Measurements from ENCODE around the gene ANAPC15. TPM values are rescaled to one million over a fixed set of nuclear protein-coding genes. Genes with fewer than 3 reads are reported as not detected.
"Not testable (repeated sequence)": the region's sequence is repeated elsewhere in the genome, so short reads cannot be mapped to it uniquely, and the experiment has no call there.

Gene ANAPC15
- polyA plus RNA-seq, 3 donors = 92.6 to 112 (median 94.8) TPM

- H3K4me3 Mint-ChIP-seq = no peak overlapping the region
- H3K27me3 Mint-ChIP-seq (ENCODE audit: low read depth in 3 of 3) = peaks cover 3 to 12% (median 9%) of the 10 kb centered on the region in 3 donors
- H3K4me2 ChIP-seq (replicated peaks; ENCODE audit: extremely low read depth, low read length, poor library complexity, severe bottlenecking) = no peak overlapping the region
- intact Hi-C loops (cut with micrococcal nuclease) = no loop called here
- H3K9me3 Mint-ChIP-seq = peaks cover 0 to 2% (median 0%) of the 10 kb centered on the region in 7 donors
- H3K79me2 ChIP-seq (ENCODE audit: insufficient read depth, low read length) = no peaks in the 10 kb centered on the region
- no peaks in the 10 kb centered on the region for H3K4me1 Mint-ChIP-seq
- H4K20me1 ChIP-seq (ENCODE audit: insufficient read depth, low read length) = no peaks in the 10 kb centered on the region
- WGBS (ENCODE audit: insufficient coverage) = 80% methylated on average over 1 of the region's 3 CpGs
- no peak overlapping the region for H3K27ac Mint-ChIP-seq
- H3K9me3 ChIP-seq (replicated peaks in 1 of 2; ENCODE audit: control insufficient read depth in 1 of 2, insufficient read depth in 1 of 2, low read length in 2 of 2) = no peaks in the 10 kb centered on the region
- no peaks in the 10 kb centered on the region for H3K27me3 ChIP-seq (ENCODE audit: control insufficient read depth in 2 of 2, insufficient read depth in 2 of 2, low read length in 2 of 2)
- H3K9ac ChIP-seq (ENCODE audit: insufficient read depth, low read length, poor library complexity, severe bottlenecking) = no peak overlapping the region
- no peak overlapping the region for H3K4me3 ChIP-seq (replicated peaks in 1 of 3; ENCODE audit: low read depth in 2 of 3, low read length in 3 of 3)
- no peak overlapping the region for H3K27ac ChIP-seq (ENCODE audit: low read depth in 1 of 2, low read length in 2 of 2)
- no peak for DNase-seq
- TF ChIP-seq, protein P1, sequence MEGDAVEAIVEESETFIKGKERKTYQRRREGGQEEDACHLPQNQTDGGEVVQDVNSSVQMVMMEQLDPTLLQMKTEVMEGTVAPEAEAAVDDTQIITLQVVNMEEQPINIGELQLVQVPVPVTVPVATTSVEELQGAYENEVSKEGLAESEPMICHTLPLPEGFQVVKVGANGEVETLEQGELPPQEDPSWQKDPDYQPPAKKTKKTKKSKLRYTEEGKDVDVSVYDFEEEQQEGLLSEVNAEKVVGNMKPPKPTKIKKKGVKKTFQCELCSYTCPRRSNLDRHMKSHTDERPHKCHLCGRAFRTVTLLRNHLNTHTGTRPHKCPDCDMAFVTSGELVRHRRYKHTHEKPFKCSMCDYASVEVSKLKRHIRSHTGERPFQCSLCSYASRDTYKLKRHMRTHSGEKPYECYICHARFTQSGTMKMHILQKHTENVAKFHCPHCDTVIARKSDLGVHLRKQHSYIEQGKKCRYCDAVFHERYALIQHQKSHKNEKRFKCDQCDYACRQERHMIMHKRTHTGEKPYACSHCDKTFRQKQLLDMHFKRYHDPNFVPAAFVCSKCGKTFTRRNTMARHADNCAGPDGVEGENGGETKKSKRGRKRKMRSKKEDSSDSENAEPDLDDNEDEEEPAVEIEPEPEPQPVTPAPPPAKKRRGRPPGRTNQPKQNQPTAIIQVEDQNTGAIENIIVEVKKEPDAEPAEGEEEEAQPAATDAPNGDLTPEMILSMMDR (IDR thresholded peaks at IDR 0.05) = no peak
- H2AFZ ChIP-seq (ENCODE audit: insufficient read depth, low read depth, low read length, poor library complexity, severe bottlenecking) = no peak overlapping the region
- H3K36me3 Mint-ChIP-seq = no peaks in the 10 kb centered on the region
- no peaks in the 10 kb centered on the region for H3K36me3 ChIP-seq (replicated peaks in 1 of 2; ENCODE audit: control insufficient read depth in 1 of 2, insufficient read depth in 2 of 2, low read length in 2 of 2)
- no peaks in the 10 kb centered on the region for H3K4me1 ChIP-seq (ENCODE audit: control insufficient read depth in 1 of 2, insufficient read depth in 2 of 2, low read length in 2 of 2)
Measured at GRCh38 chr11:72154816-72155215, 42.3 kb upstream of the ANAPC15 start.

GRCh38 chr11:72153874-72154273, 41.4 kb upstream of the ANAPC15 start:
- H3K4me3 ChIP-seq (replicated peaks in 1 of 3; ENCODE audit: low read depth in 2 of 3, low read length in 3 of 3); H3K9me3 ChIP-seq (replicated peaks in 1 of 2; ENCODE audit: control insufficient read depth in 1 of 2, insufficient read depth in 1 of 2, low read length in 2 of 2); H3K9me3 Mint-ChIP-seq; H3K27me3 Mint-ChIP-seq (ENCODE audit: low read depth in 3 of 3); H3K79me2 ChIP-seq (ENCODE audit: insufficient read depth, low read length); H3K36me3 Mint-ChIP-seq; H3K27me3 ChIP-seq (ENCODE audit: control insufficient read depth in 2 of 2, insufficient read depth in 2 of 2, low read length in 2 of 2); H3K4me1 ChIP-seq (ENCODE audit: control insufficient read depth in 1 of 2, insufficient read depth in 2 of 2, low read length in 2 of 2); H3K27ac ChIP-seq (ENCODE audit: low read depth in 1 of 2, low read length in 2 of 2); intact Hi-C loops (cut with micrococcal nuclease); H3K4me1 Mint-ChIP-seq; DNase-seq; H2AFZ ChIP-seq (ENCODE audit: insufficient read depth, low read depth, low read length, poor library complexity, severe bottlenecking); H4K20me1 ChIP-seq (ENCODE audit: insufficient read depth, low read length); H3K4me3 Mint-ChIP-seq; H3K9ac ChIP-seq (ENCODE audit: insufficient read depth, low read length, poor library complexity, severe bottlenecking); H3K36me3 ChIP-seq (replicated peaks in 1 of 2; ENCODE audit: control insufficient read depth in 1 of 2, insufficient read depth in 2 of 2, low read length in 2 of 2); H3K4me2 ChIP-seq (replicated peaks; ENCODE audit: extremely low read depth, low read length, poor library complexity, severe bottlenecking): not testable (repeated sequence)
- peak overlapping the region in 1 of 7 donors; percentile 4 for H3K27ac Mint-ChIP-seq
- 100% methylated on average over 2 of the region's 6 CpGs for WGBS (ENCODE audit: insufficient coverage)
